Left renal pelvis (tissue), 4 donors: Measurements from ENCODE around the gene SMIM9. TPM values are rescaled to one million over a fixed set of nuclear protein-coding genes. Genes with fewer than 3 reads are reported as not detected.
"Not testable (repeated sequence)": the region's sequence is repeated elsewhere in the genome, so short reads cannot be mapped to it uniquely, and the experiment has no call there.

Source experiments
- DNase-seq, 4 donors: peaks; one replicate each; pipeline ENCODE4 v3.0.0-alpha.2; 2013; ENCODE audit warnings: low read depth in 4 of 4, low spot score in 3 of 4
- polyA plus RNA-seq, 4 donors: library from polyadenylated mRNA; unstranded; fragments of 120-200 nt; gene quantifications; one replicate each; pipeline ENCODE4 v1.2.1, GENCODE V29; 2013; ENCODE audit not compliant: insufficient read length in 4 of 4

The SMIM9 gene
- polyA plus RNA-seq, 4 donors: not detected

DNA sequence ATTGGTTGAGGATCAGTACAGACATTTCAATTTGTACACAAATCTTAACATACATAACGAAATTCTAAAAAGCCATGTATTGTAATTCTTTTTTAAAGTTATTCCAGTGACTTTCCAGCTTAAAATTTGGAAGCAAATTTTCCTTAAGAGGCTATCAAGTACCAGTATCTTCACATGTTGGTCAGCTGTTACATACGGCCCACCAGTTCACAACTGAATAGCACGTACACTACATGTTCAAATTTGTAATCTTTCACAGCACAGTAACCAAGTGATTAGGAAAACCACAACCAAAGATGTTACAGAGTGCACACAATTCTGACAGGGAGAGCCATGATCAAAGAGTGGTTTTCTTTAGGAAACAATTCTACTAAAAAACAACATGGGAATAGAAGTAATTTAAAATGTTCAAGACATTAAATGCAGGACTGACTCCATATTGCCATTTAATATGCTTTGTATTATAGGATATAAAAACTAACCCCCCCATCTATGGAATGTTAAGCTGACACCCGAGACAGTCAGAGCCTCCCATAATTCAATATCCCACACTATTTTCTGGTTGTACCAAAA lies 18.1 kb downstream of the SMIM9 start:
- DNase-seq: not testable (repeated sequence)

DNA sequence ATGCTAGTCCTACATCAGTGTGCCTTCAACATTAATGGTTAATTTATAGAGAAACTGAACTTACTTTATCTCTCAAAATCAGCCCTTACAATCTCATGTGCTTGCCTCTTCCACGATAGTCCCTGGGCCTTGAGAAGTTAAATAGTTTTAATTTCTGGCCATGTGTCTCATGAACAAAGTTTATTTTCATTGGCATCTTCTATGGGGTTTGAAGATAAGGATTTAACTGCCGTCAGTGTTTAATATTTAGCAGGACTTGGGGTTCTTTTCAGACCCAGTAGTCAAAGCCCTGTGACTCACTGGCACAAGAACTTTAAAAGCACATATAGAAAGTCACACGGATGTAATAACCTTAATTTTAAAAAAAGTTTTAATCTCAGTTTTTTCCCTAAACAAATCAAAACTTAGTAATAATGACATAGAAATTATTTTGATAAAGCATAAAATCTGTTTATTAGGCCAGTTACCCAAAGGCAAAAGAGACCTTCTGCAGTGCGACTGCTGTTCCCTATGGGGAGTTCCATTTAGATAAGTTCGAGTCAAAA lies 19.1 kb downstream of the SMIM9 start:
- no peak for DNase-seq

DNA sequence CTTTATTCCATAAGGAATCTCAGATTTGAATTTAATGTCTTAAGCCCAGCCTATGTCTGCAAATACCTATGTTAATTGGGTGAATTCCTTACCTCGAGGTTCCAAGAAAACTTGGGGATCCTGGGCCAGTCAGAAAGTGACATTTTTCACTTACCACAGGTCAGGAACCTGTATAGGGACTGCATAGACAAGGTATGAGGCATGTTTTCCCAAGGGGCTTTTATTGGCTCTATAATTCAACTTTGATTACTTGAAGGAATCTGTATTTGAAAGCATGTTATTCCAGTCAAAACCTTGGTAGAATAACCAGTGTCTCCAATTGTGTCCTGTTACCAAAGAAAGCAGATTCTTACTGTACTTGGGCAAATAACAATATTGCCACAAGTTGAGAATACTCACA lies 20.7 kb downstream of the SMIM9 start:
- no peak for DNase-seq

DNA sequence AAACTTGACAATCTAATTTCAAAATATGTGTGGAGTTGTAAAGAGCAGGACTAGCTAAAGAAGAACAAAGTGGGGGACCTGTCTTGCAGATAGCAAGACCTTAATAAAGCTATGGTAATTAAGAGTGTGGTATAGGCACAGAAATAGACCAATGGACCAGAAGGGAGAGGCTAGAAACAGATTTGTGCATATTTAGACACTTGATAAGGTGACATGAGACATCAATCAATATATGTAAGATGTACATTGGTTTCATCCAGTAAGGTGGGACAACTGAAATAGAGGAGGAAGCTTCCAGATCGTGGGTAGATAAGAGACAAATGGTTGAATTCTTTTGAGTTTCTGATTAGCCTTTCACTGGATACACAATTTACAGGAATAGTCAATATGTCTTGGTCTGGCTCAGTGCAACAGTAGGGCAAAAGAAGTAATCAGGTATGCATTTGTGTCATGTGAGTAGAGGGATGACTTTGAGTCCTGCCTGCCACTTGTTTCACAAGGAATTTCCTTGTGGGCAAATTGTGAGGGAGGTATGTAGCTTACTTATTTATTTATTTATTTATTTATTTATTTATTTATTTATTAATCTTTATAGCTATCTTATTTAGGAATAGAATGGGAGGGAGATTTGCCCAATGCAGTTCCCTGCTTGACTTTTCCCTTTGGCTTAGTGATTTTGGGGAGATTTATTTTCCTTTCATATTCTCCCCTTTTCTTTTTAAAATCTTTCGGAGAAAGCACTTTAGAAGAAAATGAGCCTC lies 21.9 kb downstream of the SMIM9 start:
- no peak for DNase-seq

DNA sequence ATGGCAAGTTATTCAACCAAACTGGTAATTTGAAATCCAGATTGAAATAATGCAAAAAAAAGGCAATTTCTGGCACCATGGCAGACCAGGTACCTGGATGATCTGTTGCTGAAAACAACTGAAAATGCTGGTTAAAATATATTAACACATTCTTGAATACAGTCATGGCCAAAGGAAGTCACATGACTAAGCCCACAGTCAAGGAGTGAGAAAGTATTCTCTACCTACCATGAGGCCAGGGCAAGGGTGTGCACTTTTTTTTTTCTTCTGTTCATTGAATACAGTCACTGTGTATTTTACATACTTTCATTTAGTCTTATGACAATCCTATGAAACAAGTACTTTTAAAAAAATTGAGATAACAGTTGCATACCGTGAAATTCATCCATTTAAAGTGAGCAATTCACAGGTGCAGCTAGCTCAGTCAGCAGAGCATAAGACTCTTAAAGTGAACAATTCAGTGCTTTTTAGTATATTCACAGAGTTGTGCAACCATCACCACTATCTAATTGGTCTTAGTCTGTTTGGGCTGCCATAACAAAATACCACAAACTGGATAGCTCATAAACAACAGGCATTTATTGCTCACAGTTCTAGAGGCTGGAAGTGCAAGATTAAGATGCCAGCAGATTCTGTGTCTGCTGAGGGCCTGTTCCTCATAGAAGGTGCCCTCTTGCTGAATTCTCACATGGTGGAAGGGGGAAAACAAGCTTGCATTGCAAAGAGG lies 24.4 kb downstream of the SMIM9 start:
- DNase-seq: no peak

DNA sequence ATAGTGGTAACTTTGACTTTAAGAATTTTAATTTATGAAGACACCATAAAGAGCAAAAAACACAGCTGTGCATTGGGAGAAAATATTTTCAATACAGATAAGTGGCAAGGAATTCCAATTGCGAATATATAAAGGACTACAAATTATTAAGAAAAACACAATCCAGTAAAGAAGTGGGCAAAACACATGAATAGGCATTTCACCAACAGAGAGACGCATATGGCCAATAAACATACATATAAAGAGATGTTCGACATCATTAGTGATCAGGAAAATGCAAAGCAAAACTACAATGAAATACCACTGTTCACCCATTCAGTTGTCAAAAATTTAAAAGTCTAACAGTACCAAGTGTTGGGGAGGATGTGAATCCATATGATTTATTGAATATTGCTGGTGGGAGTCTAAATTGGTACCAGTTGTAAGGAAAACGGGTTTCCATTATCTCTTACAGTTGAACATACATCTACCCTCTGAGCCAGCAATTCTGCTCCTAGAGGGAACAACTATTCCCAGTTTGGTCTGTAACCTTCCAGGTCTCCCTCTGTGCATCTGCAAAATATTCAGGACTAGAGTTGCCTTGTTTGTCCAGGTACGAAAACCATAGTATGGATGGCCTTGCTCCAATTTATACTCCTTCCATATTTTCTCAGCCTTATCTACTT lies 27.5 kb downstream of the SMIM9 start:
- no peak for DNase-seq

DNA sequence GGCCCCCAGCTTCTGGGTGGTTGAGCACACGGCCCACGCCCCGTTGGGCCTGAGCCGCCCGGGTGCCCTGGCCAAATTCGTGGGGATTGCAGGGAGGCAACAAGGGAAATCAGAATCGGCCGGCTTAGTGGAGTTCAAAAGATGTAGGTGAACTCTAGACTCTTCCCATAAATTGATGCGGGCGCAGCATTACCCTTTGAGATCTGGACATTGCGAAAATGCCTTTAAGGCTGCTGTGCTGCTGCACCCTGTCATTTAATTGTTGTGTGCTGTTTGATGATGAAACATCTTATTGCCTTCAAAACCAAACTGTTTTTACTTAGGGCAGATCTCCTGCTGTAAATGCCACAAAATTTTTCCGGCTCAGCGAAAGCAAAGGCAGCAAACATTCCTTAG lies 28.8 kb downstream of the SMIM9 start:
- no peak for DNase-seq

DNA sequence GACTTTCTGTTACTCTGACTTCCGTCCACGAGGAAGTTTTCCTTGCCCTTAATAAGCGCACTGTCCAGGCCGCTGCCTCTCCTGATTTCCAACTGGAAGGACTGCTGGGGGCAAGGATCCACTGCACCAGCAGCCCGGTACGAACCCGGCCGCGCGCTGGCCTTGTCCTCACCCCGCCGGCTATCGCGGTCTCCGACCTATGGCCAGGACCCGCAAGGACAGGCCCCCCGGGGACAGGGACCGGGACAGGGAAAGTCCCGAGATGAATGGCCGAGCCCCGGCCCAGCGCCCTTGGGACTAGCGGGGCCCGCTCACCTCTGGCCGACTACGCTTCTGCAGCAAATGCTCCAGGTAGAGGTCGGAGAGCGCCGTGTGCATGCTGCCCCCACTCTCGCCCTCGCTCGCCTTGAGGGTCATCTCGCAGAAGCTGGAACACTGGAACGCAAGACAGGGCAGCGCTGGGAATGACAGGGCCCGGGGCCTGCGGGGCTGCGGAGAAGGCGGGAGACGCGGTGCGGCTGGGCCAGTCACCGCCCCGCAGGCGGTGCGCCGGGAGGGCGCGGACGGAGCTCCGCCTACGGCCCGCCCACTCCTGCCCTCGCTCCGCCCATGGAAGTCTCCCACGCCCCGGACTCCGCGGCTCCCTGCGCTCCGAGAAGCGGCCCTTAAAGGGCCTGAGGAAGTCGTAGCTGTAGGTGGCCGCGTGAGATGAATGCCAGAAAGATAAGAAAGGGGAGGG lies 29.3 kb downstream of the SMIM9 start, which contains the start of gene MPP1:
Gene MPP1 (minus strand): TSS at position 529 of the 739 bp plus-strand sequence. CDS start 112 bp downstream, at position 417.
- DNase-seq: peak; percentile 48 to 56 (median 54)

DNA sequence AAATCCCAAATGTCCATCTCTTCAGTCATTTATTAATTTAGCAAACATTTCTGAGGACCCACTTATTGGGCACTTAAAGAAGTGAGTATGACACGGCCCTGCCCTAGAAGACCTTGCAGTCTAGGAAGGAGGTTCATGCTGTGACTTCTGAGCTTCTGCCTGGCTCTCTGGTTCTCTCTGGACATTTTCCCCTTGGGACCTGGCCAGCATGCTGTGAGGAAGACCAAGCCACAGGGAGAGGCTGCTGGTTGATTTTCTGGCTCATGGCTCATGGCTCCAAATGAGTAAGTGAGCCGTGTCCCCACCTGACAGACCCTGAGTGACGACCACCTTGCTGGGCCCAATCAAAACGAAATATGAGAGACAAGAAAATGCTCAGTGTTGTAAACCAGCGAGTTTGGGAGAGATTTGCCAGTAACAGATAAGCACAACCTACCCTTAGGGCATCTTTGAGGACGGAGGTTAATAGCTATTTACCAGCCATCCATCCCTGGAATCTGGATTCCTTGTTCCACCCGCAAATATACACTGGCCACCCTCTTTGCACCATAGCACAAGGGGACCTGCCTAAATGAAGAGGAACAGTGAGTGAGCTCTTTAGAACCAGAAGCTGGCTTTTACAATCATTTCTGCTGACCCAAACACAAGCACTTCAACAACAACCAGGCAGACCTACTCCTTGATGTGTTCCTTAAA lies 30.1 kb downstream of the SMIM9 start:
- DNase-seq: no peak

DNA sequence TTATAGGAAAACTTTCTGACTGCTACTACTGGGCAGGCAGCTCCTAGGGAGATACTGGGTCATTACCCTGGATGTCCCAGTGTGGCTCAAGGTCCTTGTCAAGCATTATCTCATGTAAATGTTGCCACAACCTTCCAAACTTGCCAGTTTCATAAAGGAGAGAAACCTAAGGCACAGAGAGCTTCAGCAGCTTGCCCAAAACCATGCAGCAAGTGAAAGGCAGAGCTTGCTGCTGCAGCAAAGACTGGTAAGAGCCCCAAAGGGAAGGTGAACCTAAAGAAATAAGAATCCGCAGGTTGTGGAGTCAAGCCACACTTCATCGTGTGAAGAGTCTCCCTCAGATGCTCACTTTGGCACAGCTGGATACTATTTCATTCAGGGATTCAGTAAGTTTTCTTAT lies 31.5 kb downstream of the SMIM9 start:
- DNase-seq: no peak

DNA sequence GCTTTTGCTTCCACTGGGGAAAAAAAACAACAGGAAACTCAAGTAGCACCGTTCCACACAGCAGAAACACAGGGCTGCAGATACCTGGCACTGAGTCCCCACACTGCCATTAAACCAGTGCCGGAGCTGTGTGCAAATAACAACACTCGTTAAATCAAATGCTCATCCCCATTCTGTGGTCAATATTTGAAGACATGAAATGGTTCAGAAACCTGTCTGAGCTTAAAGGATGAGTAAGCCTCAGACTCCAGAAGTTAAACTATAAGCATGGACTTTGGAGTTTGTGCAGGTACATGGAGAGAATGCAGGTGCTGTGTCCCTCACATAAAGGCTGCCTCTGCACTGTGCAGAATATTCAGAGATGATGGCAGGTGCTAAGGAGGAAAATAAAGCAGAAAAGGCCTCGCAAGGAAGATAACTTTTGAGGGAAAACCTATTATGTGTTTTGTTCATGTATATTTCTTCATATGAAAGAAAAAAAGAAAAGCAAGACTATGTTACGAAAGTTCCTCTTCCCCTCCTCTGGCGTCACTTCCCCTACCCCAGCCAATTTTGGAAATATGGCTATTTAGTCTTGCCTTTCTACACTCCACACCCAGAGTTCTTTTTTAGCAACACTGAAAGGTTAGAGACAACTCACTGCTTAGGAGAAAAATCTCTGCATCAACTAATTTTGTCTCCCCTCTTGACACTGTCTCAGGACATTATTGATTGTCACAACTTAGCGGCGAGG lies 33.8 kb downstream of the SMIM9 start:
- no peak for DNase-seq

DNA sequence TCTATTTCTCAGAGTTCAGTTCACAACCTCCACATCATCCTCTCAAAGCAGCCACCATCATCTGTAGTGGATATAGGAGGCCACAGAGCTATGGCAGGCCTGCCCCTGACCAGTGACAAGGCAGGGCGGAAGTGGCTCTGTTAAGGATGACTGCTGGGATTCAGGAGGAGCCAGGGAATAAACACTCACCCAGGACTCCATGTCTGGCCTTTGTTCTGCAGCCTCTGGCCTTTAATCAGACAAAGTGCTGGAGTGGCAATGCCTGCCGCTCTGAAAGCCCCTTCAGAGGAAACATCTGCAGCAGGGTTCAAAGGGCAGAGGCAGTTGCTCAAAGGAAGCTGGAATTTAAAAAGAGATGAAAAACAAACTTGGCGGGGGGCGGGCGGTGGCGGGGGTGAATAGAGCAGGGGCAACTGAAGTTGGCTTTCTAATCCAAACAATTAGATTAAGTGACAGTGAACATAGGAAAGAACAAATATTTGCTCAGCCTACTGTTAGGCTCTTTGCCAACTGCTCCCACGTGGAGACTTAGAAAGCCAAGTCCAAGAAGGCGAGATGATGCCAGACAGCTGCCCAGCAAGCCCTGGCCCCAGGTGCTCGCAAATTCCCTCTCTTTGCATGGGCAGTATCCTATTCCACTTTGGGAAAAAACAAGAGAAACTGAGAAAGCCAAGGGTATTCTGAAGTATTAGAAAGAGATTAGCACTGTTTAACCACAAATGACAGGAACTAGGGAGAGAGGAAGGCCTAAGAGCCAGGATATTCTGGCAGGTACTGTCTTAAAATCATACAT lies 34.7 kb downstream of the SMIM9 start:
- no peak for DNase-seq

DNA sequence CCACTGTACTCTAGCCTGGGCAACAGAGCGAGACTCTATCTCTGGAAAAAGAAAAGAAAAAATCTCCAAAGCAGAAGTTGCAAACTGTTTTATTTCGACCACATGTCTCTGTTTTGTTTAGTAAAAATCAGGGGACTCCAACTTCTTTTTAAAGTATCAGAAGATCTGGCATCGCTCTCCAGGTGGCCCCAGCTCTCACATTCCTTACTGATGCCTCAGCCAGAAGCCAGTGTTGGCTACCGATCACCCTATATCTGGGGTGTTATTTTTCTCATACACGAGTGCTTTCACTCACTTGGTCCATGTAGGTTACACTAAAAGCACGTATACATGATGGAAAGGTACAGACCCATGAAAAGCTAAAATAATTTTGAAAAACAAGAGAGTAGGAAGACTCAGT lies 37.5 kb downstream of the SMIM9 start:
- no peak for DNase-seq

DNA sequence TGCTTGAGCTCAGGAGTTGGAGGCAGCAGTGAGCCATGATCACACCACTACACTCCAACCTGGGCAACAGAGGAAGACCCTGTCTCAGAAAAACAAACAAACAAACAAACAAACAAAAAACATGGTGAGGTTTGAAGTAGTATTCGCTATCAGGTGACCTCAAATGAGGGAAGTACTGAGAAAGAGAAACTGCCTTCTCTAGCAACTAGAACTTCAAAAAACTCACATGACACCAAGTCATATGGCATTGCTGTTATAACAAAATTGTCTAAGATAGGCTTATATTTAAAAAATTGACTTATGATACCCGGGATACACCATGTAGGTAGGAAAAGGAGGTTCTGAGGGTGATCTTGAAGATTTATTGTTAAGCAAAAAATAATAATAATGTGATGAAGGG lies 39.4 kb downstream of the SMIM9 start:
- DNase-seq: no peak

DNA sequence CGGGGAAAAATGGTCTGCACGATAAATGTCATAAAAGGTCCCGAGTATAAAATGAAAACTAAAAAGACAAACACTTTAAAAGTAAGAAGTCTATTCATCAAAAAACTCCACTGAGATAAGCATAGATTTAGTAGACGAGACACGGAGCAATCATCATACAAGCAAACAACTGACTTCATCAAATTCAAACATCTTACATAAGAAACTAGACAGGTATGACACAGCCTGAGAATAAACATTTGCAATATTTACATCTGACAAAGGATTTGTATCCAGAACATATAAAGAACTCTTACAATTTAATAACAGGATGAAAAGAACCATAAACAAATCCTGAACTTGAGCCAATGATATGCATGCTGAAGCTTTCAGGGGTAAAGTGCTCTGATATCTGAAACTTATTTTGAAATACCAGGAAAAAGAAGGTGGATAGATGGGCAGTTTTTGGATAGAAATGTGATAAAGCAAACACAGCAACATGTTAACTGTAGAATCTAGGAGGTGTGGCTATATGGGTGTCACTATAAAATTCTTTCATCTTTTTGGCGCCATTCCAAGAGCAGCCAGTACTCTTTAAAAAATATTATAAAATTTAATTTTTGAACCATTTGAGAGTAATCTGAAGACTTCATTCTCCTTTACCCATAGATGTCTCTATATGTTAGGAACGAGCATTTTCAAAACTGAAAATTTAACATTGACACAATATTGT lies 41.2 kb downstream of the SMIM9 start:
- DNase-seq: no peak

DNA sequence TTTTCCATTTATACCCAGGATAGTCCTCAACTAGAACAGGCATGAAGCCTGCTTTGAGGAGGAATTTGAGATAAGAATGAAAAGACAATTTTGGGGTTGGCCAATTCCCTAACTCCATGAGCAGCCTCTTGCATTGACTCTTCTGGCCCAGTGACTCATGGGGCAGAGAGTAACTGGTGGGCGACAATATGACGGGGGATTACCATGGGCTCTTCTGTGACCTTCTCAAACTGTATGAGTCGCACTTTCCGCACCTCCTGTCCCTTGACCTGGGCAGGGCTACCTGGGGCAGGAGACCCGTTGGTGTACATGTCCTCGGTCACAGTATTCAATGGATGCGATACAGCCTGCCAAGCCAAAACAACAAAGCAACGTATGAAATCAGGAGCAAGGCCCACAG lies 42.5 kb downstream of the SMIM9 start:
- DNase-seq: no peak

DNA sequence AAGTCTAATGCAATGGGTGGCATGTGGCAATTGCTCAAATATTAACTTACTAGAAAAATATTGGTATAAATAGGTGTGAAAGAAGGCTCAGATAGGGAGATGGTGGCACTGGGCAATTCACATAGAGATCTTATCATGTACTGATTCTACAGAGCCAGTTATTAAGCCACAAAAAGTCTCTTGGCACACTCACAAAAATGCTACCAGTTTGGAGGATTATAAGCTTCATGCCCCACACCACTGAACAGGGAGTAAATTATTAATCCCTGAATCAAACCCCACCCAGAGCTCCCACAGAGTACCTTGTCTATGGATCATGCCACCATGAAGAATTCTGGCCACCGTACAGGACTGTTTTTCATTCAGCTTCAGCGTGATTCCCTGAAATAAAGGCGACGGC lies 43.0 kb downstream of the SMIM9 start:
- no peak for DNase-seq

DNA sequence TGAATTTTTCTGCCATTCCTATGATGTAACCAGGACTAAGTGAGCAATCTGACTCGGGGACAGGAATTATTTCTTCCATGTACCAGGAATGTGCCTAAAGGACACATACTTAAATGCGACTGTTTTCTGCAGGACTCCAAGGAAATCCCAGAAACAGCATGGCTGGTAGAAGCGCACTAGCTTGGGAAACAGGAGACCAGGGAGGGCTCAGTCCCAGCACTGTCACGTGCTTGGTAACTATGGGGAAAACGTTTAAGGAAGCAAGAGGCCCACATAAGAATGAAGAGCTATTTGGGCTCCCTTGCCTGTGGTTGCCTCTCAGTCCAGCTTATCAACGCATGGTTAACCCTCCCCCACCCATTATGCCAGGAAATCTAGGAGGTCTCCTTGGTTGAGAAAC lies 48.7 kb downstream of the SMIM9 start:
- DNase-seq: no peak
